Smooth muscle cell (in vitro differentiated cells): ENCODE data around the gene SOCS6. TPM values are rescaled to one million over a fixed set of nuclear protein-coding genes. Genes with fewer than 3 reads are reported as not detected.
A peak's percentile ranks its signal among the peaks of the same experiment; 100 is the strongest.

Source experiments
- DNase-seq: peaks from one replicate; lab custom pipeline; 2025; ENCODE audit not compliant: unreplicated experiment; lab: John Stamatoyannopoulos, UW
- H2AFZ ChIP-seq: fragments of 200-600 bp; sonication (generic); 2 replicates; pipeline ENCODE4 v1.6.0; 2016; ENCODE audit warnings: antibody characterized with exemption, low read depth, mild to moderate bottlenecking
- H3F3A ChIP-seq: fragments of 200-600 bp; sonication (generic); 2 replicates; pipeline ENCODE4 v1.6.0; 2017; ENCODE audit warnings: antibody characterized with exemption, low read depth
- H3K27ac ChIP-seq: fragments of 200-600 bp; sonication (generic); 2 replicates; pipeline ENCODE4 v1.5.1; 2016; ENCODE audit warnings: low read depth, mild to moderate bottlenecking
- H3K27me3 ChIP-seq: fragments of 200-600 bp; sonication (generic); 2 replicates; pipeline ENCODE4 v1.6.1; 2016; ENCODE audit warnings: low read depth, mild to moderate bottlenecking
- H3K36me3 ChIP-seq: fragments of 200-600 bp; sonication (generic); 2 replicates; pipeline ENCODE4 v1.5.1; 2016; ENCODE audit warnings: low read depth
- H3K4me1 ChIP-seq: fragments of 200-600 bp; sonication (generic); 2 replicates; pipeline ENCODE4 v1.5.1; 2016; ENCODE audit warnings: low read depth
- H3K4me2 ChIP-seq: fragments of 200-600 bp; sonication (generic); 2 replicates; pipeline ENCODE4 v1.6.0; 2016; ENCODE audit warnings: mild to moderate bottlenecking
- H3K4me3 ChIP-seq: fragments of 200-600 bp; sonication (generic); 2 replicates; pipeline ENCODE4 v1.5.1; 2016; ENCODE audit warnings: mild to moderate bottlenecking
- H3K79me2 ChIP-seq: fragments of 200-600 bp; sonication (generic); 2 replicates; pipeline ENCODE4 v1.6.0; 2016; ENCODE audit warnings: low read depth, mild to moderate bottlenecking
- H3K9ac ChIP-seq: fragments of 200-600 bp; sonication (generic); 2 replicates; pipeline ENCODE4 v1.6.0; 2016; ENCODE audit warnings: low read depth
- H3K9me3 ChIP-seq: fragments of 200-600 bp; sonication (generic); replicated peaks from 2 replicates; pipeline ENCODE4 v1.5.1; 2016; ENCODE audit warnings: low read depth
- H4K20me1 ChIP-seq: fragments of 200-600 bp; sonication (generic); 2 replicates; pipeline ENCODE4 v1.6.0; 2016; ENCODE audit warnings: low read depth
- CTCF ChIP-seq: fragments of 200-600 bp; sonication (generic); IDR thresholded peaks from 2 replicates; pipeline ENCODE4 v1.5.1; 2017; ENCODE audit warnings: borderline replicate concordance, mild to moderate bottlenecking, antibody characterized with exemption; ENCODE audit not compliant: insufficient read depth, poor library complexity, severe bottlenecking
- WGBS: methylation state at CpG from one replicate; pipeline ENCODE4 v1.1.7; 2016; ENCODE audit warnings: low lambda C conversion rate; 5-methylcytosine and 5-hydroxymethylcytosine counted together
- polyA plus RNA-seq: library from polyadenylated mRNA; unstranded; fragments of >200 nt; fragmentation: Nextera tagmentation; extraction: Ambion mirVana; gene quantifications from 2 replicates; pipeline ENCODE4 v1.2.1, GENCODE V29; 2016
- total RNA-seq: library from RNA; depleted of rRNA; stranded (reverse); fragments of >200 nt; gene quantifications from 2 replicates; pipeline ENCODE4 v1.2.3, GENCODE V29; 2014

SOCS6 gene
- total and polyA plus RNA-seq, 2 experiments from 2014 or later, result 8.5 to 38.0 TPM

DNA sequence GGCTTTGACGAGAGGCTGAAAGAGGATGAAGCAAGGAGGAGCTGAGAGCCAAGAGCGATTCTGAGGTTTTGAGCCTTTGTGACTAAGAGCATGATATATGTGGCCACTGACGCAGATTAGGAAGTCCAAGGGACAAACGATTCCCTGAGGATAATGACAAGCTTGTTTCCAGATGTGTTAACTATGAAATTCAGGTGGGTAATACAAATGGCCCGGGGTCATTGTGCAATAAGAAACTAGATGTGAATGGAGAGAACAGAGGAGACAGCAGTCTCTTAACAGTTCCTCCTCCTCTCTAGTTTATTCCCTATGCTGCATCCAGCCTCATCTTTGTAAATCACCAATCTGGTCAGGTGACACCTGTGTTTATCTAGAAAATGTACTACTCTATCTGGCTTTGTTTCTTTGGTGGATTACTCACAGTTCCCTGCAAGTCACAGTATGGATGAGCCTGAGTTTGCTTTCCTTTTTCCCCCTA is 84.2 kb downstream of the SOCS6 start:
- no peaks in the 10 kb centered on the region for H3K9me3 ChIP-seq
- H3K9ac ChIP-seq, result no peak overlapping the region
- H4K20me1 ChIP-seq, result no peaks in the 10 kb centered on the region
- WGBS, result 14% methylated on average over 5 of the region's 5 CpGs
- peak overlapping the region; percentile 86 for H3K27ac ChIP-seq
- H2AFZ ChIP-seq, result peak overlapping the region; percentile 26
- peak overlapping the region; percentile 71 for H3K4me2 ChIP-seq
- H3K36me3 ChIP-seq, result no peaks in the 10 kb centered on the region
- DNase-seq, result no peak
- H3K27me3 ChIP-seq, result no peaks in the 10 kb centered on the region
- no peaks in the 10 kb centered on the region for H3K79me2 ChIP-seq
- peaks cover 18% of the 10 kb centered on the region for H3F3A ChIP-seq
- no peak for TF ChIP-seq CTCF
- H3K4me1 ChIP-seq, result peaks cover 13% of the 10 kb centered on the region
- no peak overlapping the region for H3K4me3 ChIP-seq

DNA sequence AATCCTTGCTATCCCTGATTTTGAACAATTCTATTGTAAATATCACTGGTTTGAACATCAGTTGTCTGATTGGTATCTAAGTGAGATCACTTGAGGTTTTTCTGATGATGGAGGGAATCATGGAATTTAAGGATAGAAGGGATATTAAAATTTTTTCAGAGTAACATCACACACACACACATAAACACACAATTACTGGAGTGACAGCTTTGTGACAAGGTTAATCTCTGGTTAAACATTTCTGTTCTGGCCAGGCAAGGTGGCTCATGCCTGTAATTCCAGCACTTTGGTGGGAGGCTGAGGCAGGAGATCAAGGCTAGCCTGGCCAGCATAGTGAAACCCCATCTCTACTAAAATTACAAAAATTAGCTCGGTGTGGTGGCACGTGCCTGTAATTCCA is 85.3 kb downstream of the SOCS6 start:
- Histone ChIP-seq H3F3A (peaks cover 18% of the 10 kb centered on the region), H3K4me3 (no peak overlapping the region), H3K79me2 (no peaks in the 10 kb centered on the region), H3K27me3 (no peaks in the 10 kb centered on the region), H3K4me2 (no peak overlapping the region), H3K9me3 (no peaks in the 10 kb centered on the region), H3K36me3 (no peaks in the 10 kb centered on the region), H2AFZ (no peak overlapping the region), H3K27ac (peak overlapping the region; percentile 86), H3K9ac (no peak overlapping the region), H4K20me1 (no peaks in the 10 kb centered on the region), H3K4me1 (peaks cover 13% of the 10 kb centered on the region)
- TF ChIP-seq CTCF, result no peak
- no peak for DNase-seq
- 95% methylated on average over 2 of the region's 2 CpGs for WGBS

- Histone ChIP-seq H3K4me1 (peaks cover 13% of the 10 kb centered on the region), H3K9me3 (no peaks in the 10 kb centered on the region), H3K36me3 (no peaks in the 10 kb centered on the region), H4K20me1 (no peaks in the 10 kb centered on the region), H3K27me3 (no peaks in the 10 kb centered on the region), H3K79me2 (no peaks in the 10 kb centered on the region), H3F3A (peaks cover 16% of the 10 kb centered on the region), H3K9ac (no peak overlapping the region), H2AFZ (no peak overlapping the region), H3K4me2 (no peak overlapping the region), H3K27ac (no peak overlapping the region), H3K4me3 (no peak overlapping the region)
- TF ChIP-seq CTCF, result no peak
- WGBS, result 95% methylated on average over 15 of the region's 15 CpGs
- no peak for DNase-seq
These were observed 87.5 kb downstream of the SOCS6 start for GRCh38 chr18:70376137-70376913.

- 75% methylated on average over 4 of the region's 4 CpGs for WGBS
- H3K79me2 ChIP-seq, result no peaks in the 10 kb centered on the region
- H3K9ac ChIP-seq, result no peak overlapping the region
- H3K4me1 ChIP-seq, result peaks cover 13% of the 10 kb centered on the region
- no peak overlapping the region for H2AFZ ChIP-seq
- H3K27ac ChIP-seq, result no peak overlapping the region
- DNase-seq, result no peak
- H3K4me2 ChIP-seq, result no peak overlapping the region
- no peak overlapping the region for H3K4me3 ChIP-seq
- H3F3A ChIP-seq, result peaks cover 18% of the 10 kb centered on the region
- no peaks in the 10 kb centered on the region for H3K27me3 ChIP-seq
- no peaks in the 10 kb centered on the region for H3K36me3 ChIP-seq
- TF ChIP-seq CTCF, result no peak
- no peaks in the 10 kb centered on the region for H4K20me1 ChIP-seq
- no peaks in the 10 kb centered on the region for H3K9me3 ChIP-seq
These were observed 88.0 kb downstream of the SOCS6 start for GRCh38 chr18:70376914-70377258.
